Brain microvascular endothelial cell (primary cell): ENCODE data around the gene GFPT1.
A peak's percentile ranks its signal among the peaks of the same experiment; 100 is the strongest.

Experiments used
- DNase-seq: peaks from one replicate; pipeline ENCODE4 v3.0.0-alpha.2; 2020
- H3K27ac ChIP-seq: fragments of 250-450 bp; sonication (Bioruptor Pico); 2 replicates; pipeline ENCODE4 v1.5.1; 2020; ENCODE audit warnings: mild to moderate bottlenecking, moderate library complexity
- H3K27me3 ChIP-seq: fragments of 250-450 bp; sonication (Bioruptor Pico); replicated peaks from 2 replicates; pipeline ENCODE4 v1.5.1; 2020; ENCODE audit warnings: mild to moderate bottlenecking
- H3K36me3 ChIP-seq: fragments of 250-450 bp; sonication (Bioruptor Pico); replicated peaks from 2 replicates; pipeline ENCODE4 v1.5.1; 2020; ENCODE audit warnings: mild to moderate bottlenecking
- H3K4me3 ChIP-seq: 2 replicates; pipeline ENCODE4 v1.5.1; 2011; ENCODE audit warnings: low read depth, mild to moderate bottlenecking, control low read depth, low read length, moderate library complexity
- in situ Hi-C: cut with HindIII; loops from 2 replicates; pipeline ENCODE4 v1.10.0; 2017; ENCODE audit warnings: low sequenced_read_pairs, low pct_ligation_motif_present
- TF ChIP-seq, protein P1 (sequence below): IDR thresholded peaks from 2 replicates; pipeline ENCODE4 v1.5.1; 2011; ENCODE audit warnings: low read depth, mild to moderate bottlenecking, moderate library complexity, low read length, control low read depth, inconsistent platforms; ENCODE audit errors: missing control alignments

Gene GFPT1

DNA sequence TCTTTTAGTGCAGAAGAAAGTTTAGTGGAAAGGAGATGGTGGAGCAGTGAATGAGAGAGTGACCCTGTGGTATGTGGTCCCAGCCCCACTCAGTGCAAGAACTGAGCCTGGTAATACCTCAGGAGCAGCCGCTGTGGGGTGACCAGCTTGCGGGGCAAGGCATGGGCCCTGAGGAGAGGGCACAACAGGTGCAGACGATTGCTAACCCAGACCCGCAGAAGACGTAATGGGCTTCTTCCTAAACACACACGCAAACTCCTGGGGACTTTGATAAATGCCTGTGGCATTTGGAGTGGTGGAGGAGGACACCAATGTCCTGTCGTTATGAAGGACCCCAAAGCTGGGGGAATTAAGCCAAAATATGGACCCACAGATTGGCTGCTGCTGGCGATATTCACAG is 78.7 kb downstream of the GFPT1 start:
- H3K27me3 ChIP-seq = no peaks in the 10 kb centered on the region
- in situ Hi-C loops = no loop called here

DNA sequence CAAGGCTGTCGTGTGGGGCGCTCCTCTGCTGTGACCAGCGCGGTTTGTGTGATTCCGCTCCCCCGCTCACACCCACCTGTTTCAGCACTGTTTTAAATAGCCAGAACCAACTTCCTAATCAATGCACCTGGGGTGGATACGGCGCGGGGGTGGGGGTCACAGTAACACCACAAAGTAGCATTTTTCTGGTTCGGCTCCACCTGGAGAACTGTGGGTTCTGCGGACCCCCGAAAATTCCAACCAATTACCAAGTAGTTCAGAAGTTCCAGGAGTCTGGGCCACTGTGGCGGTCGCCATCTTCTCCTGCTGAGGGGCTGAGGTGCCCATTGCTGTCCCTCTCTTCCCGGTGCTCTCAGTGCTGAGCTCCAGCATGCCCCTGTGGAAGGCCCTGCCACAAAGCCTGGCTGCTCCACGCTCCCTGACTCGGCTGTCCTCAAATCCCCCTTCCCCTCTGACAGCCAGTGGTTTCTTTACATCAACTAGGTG is 79.4 kb downstream of the GFPT1 start:
- Histone ChIP-seq H3K36me3 (no peaks in the 10 kb centered on the region), H3K27ac (no peak overlapping the region), H3K27me3 (no peaks in the 10 kb centered on the region), H3K4me3 (peak overlapping the region; percentile 64)
- in situ Hi-C loops = no loop called here
- TF ChIP-seq, protein P1, sequence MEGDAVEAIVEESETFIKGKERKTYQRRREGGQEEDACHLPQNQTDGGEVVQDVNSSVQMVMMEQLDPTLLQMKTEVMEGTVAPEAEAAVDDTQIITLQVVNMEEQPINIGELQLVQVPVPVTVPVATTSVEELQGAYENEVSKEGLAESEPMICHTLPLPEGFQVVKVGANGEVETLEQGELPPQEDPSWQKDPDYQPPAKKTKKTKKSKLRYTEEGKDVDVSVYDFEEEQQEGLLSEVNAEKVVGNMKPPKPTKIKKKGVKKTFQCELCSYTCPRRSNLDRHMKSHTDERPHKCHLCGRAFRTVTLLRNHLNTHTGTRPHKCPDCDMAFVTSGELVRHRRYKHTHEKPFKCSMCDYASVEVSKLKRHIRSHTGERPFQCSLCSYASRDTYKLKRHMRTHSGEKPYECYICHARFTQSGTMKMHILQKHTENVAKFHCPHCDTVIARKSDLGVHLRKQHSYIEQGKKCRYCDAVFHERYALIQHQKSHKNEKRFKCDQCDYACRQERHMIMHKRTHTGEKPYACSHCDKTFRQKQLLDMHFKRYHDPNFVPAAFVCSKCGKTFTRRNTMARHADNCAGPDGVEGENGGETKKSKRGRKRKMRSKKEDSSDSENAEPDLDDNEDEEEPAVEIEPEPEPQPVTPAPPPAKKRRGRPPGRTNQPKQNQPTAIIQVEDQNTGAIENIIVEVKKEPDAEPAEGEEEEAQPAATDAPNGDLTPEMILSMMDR = no peak
- no peak for DNase-seq

More for the DNA sequence above, 78.7 kb downstream of the GFPT1 start:
- TF ChIP-seq, protein P1 = no peak
- H3K27ac ChIP-seq = no peak overlapping the region
- no peak for DNase-seq
- no peak overlapping the region for H3K4me3 ChIP-seq
- no peaks in the 10 kb centered on the region for H3K36me3 ChIP-seq

DNA sequence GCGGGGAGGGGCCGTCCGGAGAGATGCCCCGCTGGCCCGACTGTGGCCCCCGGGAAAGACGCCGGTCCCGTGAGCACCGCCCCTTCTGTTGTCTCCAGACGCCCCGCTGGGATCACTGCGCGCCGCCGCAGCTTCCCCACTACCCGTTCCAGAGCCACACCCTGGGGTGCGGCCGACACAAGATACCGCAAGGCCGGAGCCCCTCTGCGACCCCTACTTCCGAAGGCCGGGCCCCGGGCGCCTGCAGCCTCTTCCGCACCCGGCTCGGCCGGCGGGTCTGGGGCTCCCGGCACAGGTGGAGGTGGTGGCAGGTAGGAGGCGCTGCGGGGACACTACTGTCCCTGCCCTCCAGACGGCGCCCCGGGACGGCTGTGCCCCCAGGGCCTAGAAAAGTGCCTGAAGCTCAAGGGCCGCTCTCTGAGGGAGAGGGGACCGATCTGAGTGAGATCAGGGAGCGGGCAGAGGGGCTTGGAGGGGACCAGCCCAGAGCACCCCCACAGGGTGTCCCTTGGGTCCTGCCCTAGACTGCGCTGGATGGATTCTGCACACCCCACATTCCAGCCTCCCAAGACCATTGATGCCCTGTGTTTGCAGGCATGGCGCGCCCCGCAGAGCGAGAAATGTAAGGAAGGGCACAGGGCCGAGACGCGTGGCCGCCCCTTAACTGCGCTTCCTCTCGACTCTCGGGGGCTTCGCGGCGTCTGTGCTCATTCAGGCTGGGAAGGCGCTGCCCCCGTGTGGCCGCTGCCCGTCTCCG is 80.0 kb downstream of the GFPT1 start:
- Histone ChIP-seq H3K27ac (peak overlapping the region; percentile 41), H3K4me3 (peak overlapping the region; percentile 64), H3K27me3 (no peaks in the 10 kb centered on the region), H3K36me3 (no peaks in the 10 kb centered on the region)
- DNase-seq = peak; percentile 75
- TF ChIP-seq, protein P1 = peak; percentile 94
- in situ Hi-C loops = no loop called here

DNA sequence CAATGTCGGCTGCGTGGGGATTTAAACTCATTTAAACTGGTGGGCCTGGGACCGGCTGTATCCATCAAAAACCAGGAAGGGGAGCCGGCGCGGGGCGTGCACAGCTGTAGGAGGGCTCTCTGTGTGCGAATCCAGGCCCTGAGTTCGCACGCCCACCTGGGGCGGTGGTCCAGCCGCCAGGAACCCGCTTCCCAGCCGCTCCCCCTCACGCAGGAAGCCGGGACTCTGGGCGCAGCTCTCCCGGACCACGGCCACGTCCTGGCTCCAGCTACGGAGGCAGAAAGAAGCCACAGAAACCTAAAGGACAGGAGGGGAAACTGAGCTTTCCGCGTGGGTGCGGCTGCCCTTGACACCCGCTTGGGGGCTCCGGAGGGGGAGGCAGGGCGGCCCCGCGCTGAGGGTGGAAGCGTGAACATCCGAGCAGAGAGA is 80.6 kb downstream of the GFPT1 start:
- no peak for DNase-seq
- no peaks in the 10 kb centered on the region for H3K27me3 ChIP-seq
- peak overlapping the region; percentile 64 for H3K4me3 ChIP-seq
- in situ Hi-C loops = no loop called here
- TF ChIP-seq, protein P1 = no peak
- H3K27ac ChIP-seq = peak overlapping the region; percentile 41
- no peaks in the 10 kb centered on the region for H3K36me3 ChIP-seq

DNA sequence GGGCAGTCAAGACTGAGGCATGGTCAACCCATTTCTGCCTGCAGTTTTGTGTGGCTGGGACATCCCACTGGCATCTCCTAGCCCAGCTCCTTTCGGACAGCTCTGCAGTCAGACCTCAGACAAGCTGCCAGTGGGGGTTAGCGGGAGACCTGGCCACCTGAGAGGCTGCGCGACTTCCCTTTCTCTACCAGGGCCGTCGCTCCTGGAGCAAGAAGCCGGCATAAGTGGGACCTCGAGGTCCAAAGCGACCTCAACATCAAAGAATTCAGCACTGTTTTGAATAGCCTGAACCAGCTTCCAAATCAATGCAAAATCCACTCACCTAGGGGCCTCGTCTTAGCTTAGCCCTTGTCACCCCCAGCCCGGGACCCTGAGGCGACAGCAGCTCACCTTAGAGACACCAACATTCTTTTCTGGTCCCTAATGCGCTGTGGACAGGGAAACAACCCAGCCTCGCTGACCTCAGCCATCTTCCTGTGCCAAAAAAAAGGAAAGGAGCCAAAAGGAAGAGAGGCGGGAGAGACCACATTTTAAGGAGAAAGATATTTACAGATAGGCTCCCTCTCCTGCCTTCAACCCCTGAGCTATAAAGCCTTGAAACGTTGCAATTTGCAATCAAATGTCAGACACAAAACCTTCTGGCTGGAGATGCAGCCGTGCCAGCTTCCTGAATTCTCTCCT is 81.2 kb downstream of the GFPT1 start:
- TF ChIP-seq, protein P1 = no peak
- peak overlapping the region; percentile 64 for H3K4me3 ChIP-seq
- no peak for DNase-seq
- no peak overlapping the region for H3K27ac ChIP-seq
- H3K36me3 ChIP-seq = no peaks in the 10 kb centered on the region
- no peaks in the 10 kb centered on the region for H3K27me3 ChIP-seq
- in situ Hi-C loops = no loop called here
